GM12878 (cell line): ENCODE data around the gene PORCN. TPM values are rescaled to one million over a fixed set of nuclear protein-coding genes. Genes with fewer than 3 reads are reported as not detected.

ENCODE experiments used
- ATAC-seq: fragments of 200-7000 bp; cut with Tn5 transposase; 3 replicates; pipeline ENCODE4 v1.9.1; 2020; ENCODE audit warnings: mild to moderate bottlenecking, moderate library complexity
- Bru-seq: library from RNA; stranded (reverse); fragments of 400-500 nt; gene quantifications from one replicate; lab custom pipeline; 2021; lab: Mats Ljungman, UMichigan
- BruChase-seq, 2 experiments: library from RNA; stranded (reverse); fragments of 400-500 nt; gene quantifications; one replicate each; lab custom pipeline; 2021; lab: Mats Ljungman, UMichigan
- BruUV-seq: library from RNA; stranded (reverse); fragments of 400-500 nt; replicated peaks from 2 replicates; lab custom pipeline; 2021; lab: Mats Ljungman, UMichigan
- CTCF ChIA-PET: fragments of 300-600 bp; sonication (Branson Sonifier 250); formaldehyde crosslinking; extraction: SDS; loops from one replicate; lab custom pipeline; 2021; ENCODE audit warnings: inconsistent platforms; lab: Yijun Ruan, JAX
- POLR2A ChIA-PET: fragments of 350-600 bp; formaldehyde crosslinking; extraction: SDS; loops from one replicate; lab custom pipeline; 2021; ENCODE audit warnings: inconsistent platforms; lab: Charles Lee
- RAD21 ChIA-PET: fragments of 300-600 bp; sonication (Branson Sonifier 250); formaldehyde crosslinking; loops from one replicate; lab custom pipeline; 2023; ENCODE audit warnings: antibody characterized with exemption; ENCODE audit not compliant: unreplicated experiment; lab: Charles Lee
- SMC1A ChIA-PET: fragments of 300-600 bp; sonication (Branson Sonifier 250); formaldehyde crosslinking; loops from one replicate; lab custom pipeline; 2023; ENCODE audit not compliant: unreplicated experiment, uncharacterized antibody; lab: Charles Lee
- DNase-seq: peaks from one replicate; pipeline ENCODE4 v3.0.0-alpha.2; 2011; ENCODE audit warnings: low read depth, low spot score
- FAIRE-seq: peaks from 3 replicates; lab custom pipeline; 2011; peaks lifted over from hg19 to GRCh38; lab: Jason Lieb, UNC
- H2AFZ ChIP-seq: 2 replicates; pipeline ENCODE4 v1.6.0; 2011; ENCODE audit warnings: low read depth, low read length, control low read depth; ENCODE audit not compliant: control insufficient read depth
- H3K27ac ChIP-seq: 2 replicates; pipeline ENCODE4 v1.5.1; 2011; ENCODE audit warnings: control low read depth; ENCODE audit not compliant: control insufficient read depth, insufficient read depth
- H3K27me3 ChIP-seq, 2 experiments: replicated peaks in 1 of 2; 2 replicates each; pipeline versions ENCODE4 v1.6.0 to v1.6.1; 2011; ENCODE audit warnings: low read length in 1 of 2; ENCODE audit not compliant: control insufficient read depth in 2 of 2, insufficient read depth in 2 of 2
- H3K36me3 ChIP-seq, 2 experiments: 2 replicates each; pipeline ENCODE4 v1.5.1; 2011; ENCODE audit warnings: low read length in 1 of 2; ENCODE audit not compliant: control insufficient read depth in 2 of 2, insufficient read depth in 2 of 2
- H3K4me1 ChIP-seq: 2 replicates; pipeline ENCODE4 v1.6.1; 2011; ENCODE audit warnings: mild to moderate bottlenecking, low read length, moderate library complexity, mixed read lengths; ENCODE audit not compliant: control insufficient read depth, insufficient read depth
- H3K4me2 ChIP-seq: 2 replicates; pipeline ENCODE4 v1.6.0; 2011; ENCODE audit warnings: control low read depth; ENCODE audit not compliant: control insufficient read depth, insufficient read depth
- H3K4me3 ChIP-seq: fragments of 200-600 bp; sonication (generic); 2 replicates; pipeline ENCODE4 v1.5.1; 2016
- H3K79me2 ChIP-seq: 2 replicates; pipeline ENCODE4 v1.6.0; 2011; ENCODE audit warnings: low read length; ENCODE audit not compliant: control insufficient read depth, insufficient read depth
- H3K9ac ChIP-seq: 2 replicates; pipeline ENCODE4 v1.8.0; 2011; ENCODE audit warnings: low read length, control low read depth, mixed read lengths; ENCODE audit not compliant: control insufficient read depth, insufficient read depth
- H3K9me3 ChIP-seq: replicated peaks from 3 replicates; pipeline ENCODE4 v1.5.1; 2011; ENCODE audit warnings: mild to moderate bottlenecking, low read length; ENCODE audit not compliant: control insufficient read depth, insufficient read depth
- H4K20me1 ChIP-seq: 2 replicates; pipeline ENCODE4 v1.6.0; 2011; ENCODE audit not compliant: control insufficient read depth, insufficient read depth
- BCLAF1 ChIP-seq: fragments of 450-650 bp; IDR thresholded peaks from 2 replicates; pipeline ENCODE4 v1.6.1; 2017; ENCODE audit warnings: antibody characterized with exemption, mild to moderate bottlenecking, moderate library complexity
- E2F8 ChIP-seq: fragments of 450-650 bp; IDR thresholded peaks from 2 replicates; pipeline ENCODE4 v1.6.1; 2018; ENCODE audit warnings: mild to moderate bottlenecking, low read depth, moderate library complexity; ENCODE audit not compliant: partially characterized antibody
- JUND ChIP-seq: IDR thresholded peaks from 2 replicates; pipeline ENCODE4 v1.6.1; 2012; ENCODE audit warnings: low read depth, mild to moderate bottlenecking, low read length, improper control_type of control experiment, moderate library complexity
- RAD51 ChIP-seq: fragments of 450-650 bp; IDR thresholded peaks from 2 replicates; pipeline ENCODE4 v1.6.1; 2016; ENCODE audit warnings: moderate library complexity, mild to moderate bottlenecking, inconsistent platforms
- RFX5 ChIP-seq: IDR thresholded peaks from 2 replicates; pipeline ENCODE4 v1.6.1; 2011; ENCODE audit warnings: low read depth, low read length, improper control_type of control experiment
- SMAD1 ChIP-seq: fragments of 450-650 bp; IDR thresholded peaks from 2 replicates; pipeline ENCODE4 v1.6.1; 2018; ENCODE audit warnings: mild to moderate bottlenecking, low read depth; ENCODE audit not compliant: partially characterized antibody
- SUZ12 ChIP-seq: fragments of 200-600 bp; sonication (generic); IDR thresholded peaks from one replicate; pipeline ENCODE4 v1.6.1; 2018; ENCODE audit warnings: antibody characterized with exemption, mild to moderate bottlenecking; ENCODE audit not compliant: unreplicated experiment
- ZNF274 ChIP-seq: IDR thresholded peaks from one replicate; pipeline ENCODE4 v1.8.0; 2011; ENCODE audit not compliant: insufficient read length, insufficient read depth
- ZZZ3 ChIP-seq: IDR thresholded peaks from 2 replicates; pipeline ENCODE4 v1.6.1; 2011; ENCODE audit warnings: low read depth; ENCODE audit not compliant: control insufficient read depth, insufficient read length
- WGBS: methylation state at CpG from one replicate; pipeline ENCODE4 v1.1.6; 2016; ENCODE audit warnings: low lambda C conversion rate; ENCODE audit not compliant: insufficient replicate concordance, insufficient coverage; ENCODE audit errors: missing lambda C conversion rate; 5-methylcytosine and 5-hydroxymethylcytosine counted together
- in situ Hi-C: fragments of 300-500 bp; cut with MboI; formaldehyde crosslinking; loops from 9 replicates; pipeline ENCODE4 v1.14.3; 2018; ENCODE audit warnings: mixed read lengths
- intact Hi-C: fragments of 100-400 bp; cut with micrococcal nuclease; formaldehyde crosslinking; loops from one replicate; pipeline ENCODE4 v1.14.2; 2022; ENCODE audit not compliant: unreplicated experiment
- long read RNA-seq, 2 experiments: library from polyadenylated mRNA; unstranded; transcript quantifications; one replicate each; pipeline ENCODE4 v2.0.0, GENCODE V29; 2019 to 2020
- polyA minus RNA-seq, 3 experiments: library from RNA; depleted of rRNA, polyadenylated mRNA; stranded (reverse); fragments of >200 nt; gene quantifications; 2 replicates each; pipeline ENCODE4 v1.2.3, GENCODE V29; 2011
- polyA plus RNA-seq, 11 experiments: library from polyadenylated mRNA; depleted of rRNA in 4 of 11; unstranded in 6 of 11; stranded (reverse) in 5 of 11; fragments of >200 nt; fragmentation: Nextera tagmentation in 4 of 11; fragmentation: Illumina TruSeq in 1 of 11; extraction: Ambion mirVana in 4 of 11; extraction: Trizol in 1 of 11; gene quantifications; 1 replicate in 1 of 11; 2 replicates in 10 of 11; pipeline versions ENCODE4 v1.2.1 to v1.2.3, GENCODE V29; 2011 to 2016; ENCODE audit warnings: inconsistent platforms in 2 of 11, missing spikeins in 2 of 11, low read depth in 1 of 11
- total RNA-seq, 4 experiments: library from RNA; depleted of rRNA in 3 of 4; stranded (reverse); fragments of >200 nt in 3 of 4; fragmentation: Illumina TruSeq in 1 of 4; extraction: Trizol in 1 of 4; gene quantifications; 2 replicates each; pipeline versions ENCODE4 v1.2.1 to v1.2.3, GENCODE V29; 2013 to 2021

The PORCN gene
- 17.6 and 19.7 TPM in 2 replicates for total RNA-seq (2013; cell fraction: nucleolus; rRNA removed)
- total RNA-seq (2014; rRNA removed) (15.2 and 16.6 TPM in 2 replicates), total RNA-seq (2014; rRNA removed; fragmentation: Illumina TruSeq; extraction: Trizol) (5.7 and 7.9 TPM in 2 replicates), total RNA-seq (2021) (14.0 and 18.0 TPM in 2 replicates), polyA plus RNA-seq (2011; rRNA removed) (5.6 and 12.9 TPM in 2 replicates), polyA plus RNA-seq (2014; fragmentation: Illumina TruSeq; extraction: Trizol) (8.3 and 12.5 TPM in 2 replicates), polyA plus RNA-seq (2014; fragmentation: Nextera tagmentation; extraction: Ambion mirVana) (1 to 10 TPM in 1 of 2 experiments, under 1 TPM in 1; 0.27 to 1.4 TPM), polyA plus RNA-seq (2014; rRNA removed) (17.9 and 19.5 TPM in 2 replicates), polyA plus RNA-seq (2016; fragmentation: Nextera tagmentation; extraction: Ambion mirVana) (10 to 100 TPM; 18.2 to 21.0 TPM), polyA minus RNA-seq (2011; rRNA and poly(A)+ RNA removed) (14.8 and 21.4 TPM in 2 replicates), Bru-seq, nascent RNA (percentile 55 among the genes with signal in this experiment), BruChase-seq, experiment 1, labeled RNA remaining after a 6-hour chase (percentile 62 among the genes with signal in this experiment), BruChase-seq, experiment 2, labeled RNA remaining after a 2-hour chase (percentile 59 among the genes with signal in this experiment)
- 4.8 TPM for polyA plus RNA-seq (2011; ENCODE audit: low read depth)
- polyA plus RNA-seq (2011; cell fraction: cytosol; rRNA removed) = 24.2 and 24.8 TPM in 2 replicates
- 53.9 and 63.7 TPM in 2 replicates for polyA plus RNA-seq (2011; cell fraction: nucleus; rRNA removed)
- polyA plus RNA-seq (2012) = 11.5 and 11.7 TPM in 2 replicates
- 3.5 and 7.5 TPM in 2 replicates for polyA minus RNA-seq (2011; cell fraction: cytosol; rRNA and poly(A)+ RNA removed)
- polyA minus RNA-seq (2011; cell fraction: nucleus; rRNA and poly(A)+ RNA removed) = 13.5 and 19.2 TPM in 2 replicates
- long read RNA-seq, experiment 1, partial matches to known transcripts = 0 of 4 reads
- long read RNA-seq, experiment 1, other reads (novel, unspliced or antisense) = 4 of 4 reads
- long read RNA-seq, experiment 2, partial matches to known transcripts = 1 of 4 reads
- long read RNA-seq, experiment 2, other reads (novel, unspliced or antisense) = 1 of 4 reads

- Histone ChIP-seq H3K4me1 (no peaks in the 10 kb centered on the region; the same call in 1 of the 2 replicates), H3K79me2 (no peaks in the 10 kb centered on the region), H3K9me3 (no peaks in the 10 kb centered on the region), H3K36me3 (no peaks in the 10 kb centered on the region), H3K4me2 (peak within 1 kb of the TSS; percentile 68), H3K4me3 (peak within 1 kb of the TSS; percentile 79), H3K27me3 (no peaks in the 10 kb centered on the region), H2AFZ (peak within 1 kb of the TSS; percentile 59), H4K20me1 (no peaks in the 10 kb centered on the region), H3K27ac (peak within 1 kb of the TSS; percentile 77), H3K9ac (peak within 1 kb of the TSS; percentile 61)
- CTCF ChIA-PET = interaction anchor here (1.5 kb wide), 2 partner anchors 31 to 34 kb away, joined by 3 to 4 read pairs; partner anchors contain the start of gene TBC1D25
- SMC1A ChIA-PET = interaction anchor here (0.9 to 1.9 kb wide), 5 partner anchors 14 to 87 kb away, joined by 3 to 7 read pairs (median 4); partner anchors contain the start of gene TBC1D25
- ATAC-seq (peak; percentile 97), FAIRE-seq (peak; percentile 94), DNase-seq (peak; percentile 33)
- RAD21 ChIA-PET = interaction anchor here (0.6 to 1.2 kb wide), 4 partner anchors 31 to 1417 kb away, joined by 3 to 4 read pairs (median 4); partner anchors contain the start of gene TBC1D25
- 26% methylated on average over 35 of the region's 65 CpGs for WGBS
- in situ Hi-C loops = no loop called here
- POLR2A ChIA-PET = interaction anchor here (0.5 to 1.2 kb wide), 7 partner anchors 14 to 450 kb away, joined by 3 to 8 read pairs (median 3); partner anchors contain the start of genes FTSJ1 and TBC1D25
- intact Hi-C loops = loop anchor here (1.0 to 2.0 kb wide), 2 partner anchors 13 to 32 kb away; partner anchors contain the start of genes EBP and FTSJ1
- TSS peak; percentile 97 for BruUV-seq
- TF ChIP-seq E2F8 (no peak), SMAD1 (no peak), RAD51 (no peak), ZZZ3 (no peak), ZNF274 (no peak), BCLAF1 (no peak), SUZ12 (no peak), JUND (no peak), RFX5 (no peak)
These were observed at the start of gene PORCN for GRCh38 chrX:48508400-48509244. PORCN (plus strand) TSS chrX:48508992; CDS start chrX:48509821, 829 bp downstream.
